Thymus (tissue), 11 donors: ENCODE results near the gene C5. TPM values are rescaled to one million over a fixed set of nuclear protein-coding genes. Genes with fewer than 3 reads are reported as not detected.
A peak's percentile ranks its signal among the peaks of the same experiment; 100 is the strongest.

ENCODE experiments used
- DNase-seq, 9 donors: peaks; one replicate each; pipeline ENCODE4 v3.0.0-alpha.2; 2013; ENCODE audit warnings: low spot score in 9 of 9, low read depth in 6 of 9, missing footprints in 1 of 9
- H3K27ac ChIP-seq, 2 donors: one replicate each; pipeline ENCODE4 v1.5.1; 2013; ENCODE audit warnings: control low read depth in 1 of 2, low read depth in 1 of 2, low read length in 1 of 2, mild to moderate bottlenecking in 1 of 2, moderate library complexity in 1 of 2
- H3K27me3 ChIP-seq, 2 donors: one replicate each; pipeline ENCODE4 v1.5.1; 2013; ENCODE audit warnings: low read length in 1 of 2; ENCODE audit not compliant: control insufficient read depth in 2 of 2, insufficient read depth in 1 of 2
- H3K36me3 ChIP-seq, 2 donors: one replicate each; pipeline ENCODE4 v1.5.1; 2013; ENCODE audit warnings: low read length in 1 of 2, mild to moderate bottlenecking in 1 of 2, moderate library complexity in 1 of 2; ENCODE audit not compliant: control insufficient read depth in 2 of 2, insufficient read depth in 2 of 2
- H3K4me1 ChIP-seq, 2 donors: one replicate each; pipeline ENCODE4 v1.5.1; 2013; ENCODE audit warnings: low read length in 2 of 2; ENCODE audit not compliant: control insufficient read depth in 2 of 2, insufficient read depth in 2 of 2
- H3K4me3 ChIP-seq, 2 donors: one replicate each; pipeline ENCODE4 v1.5.1; 2013; ENCODE audit warnings: low read length in 2 of 2, control low read depth in 1 of 2, mild to moderate bottlenecking in 1 of 2
- H3K9me3 ChIP-seq, 2 donors: one replicate each; pipeline ENCODE4 v1.5.1; 2013; ENCODE audit warnings: low read length in 1 of 2, mild to moderate bottlenecking in 1 of 2; ENCODE audit not compliant: control insufficient read depth in 2 of 2, insufficient read depth in 1 of 2
- WGBS: extraction: QIAGEN DNeasy Blood & Tissue Kit; methylation state at CpG from one replicate; pipeline ENCODE4 v1.1.7; 2013; 5-methylcytosine and 5-hydroxymethylcytosine counted together
- polyA plus RNA-seq: library from polyadenylated mRNA; stranded (reverse); fragments of 200-250 nt; gene quantifications from one replicate; pipeline ENCODE4 v1.2.3, GENCODE V29; 2013
- total RNA-seq: library from RNA; stranded (reverse); fragments of 120-200 nt; gene quantifications from one replicate; pipeline ENCODE4 v1.2.4, GENCODE V29; 2013
- donor health status: healthy.

Gene C5
- total and polyA plus RNA-seq, 2 donors: 2.4 TPM

DNA sequence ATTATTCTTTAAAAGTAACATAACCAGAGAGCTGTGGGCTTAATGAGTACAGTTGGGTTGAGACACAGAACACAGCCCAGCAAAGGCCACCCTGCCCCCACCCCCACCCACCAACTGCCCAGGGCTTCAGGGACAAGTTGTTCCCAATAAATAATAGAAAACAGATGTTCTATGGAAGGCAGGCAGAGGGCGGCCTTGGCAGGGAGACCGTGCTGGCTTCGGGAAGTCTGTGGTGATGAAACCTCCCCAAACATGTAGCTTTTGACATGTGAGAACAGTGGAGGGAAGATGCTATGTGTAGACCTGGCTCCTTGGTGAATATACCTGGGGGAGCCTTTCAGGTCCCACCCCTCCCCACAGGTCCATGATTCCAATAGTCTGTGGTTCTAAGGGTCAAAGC is 133.5 kb downstream of the C5 start:
- Histone ChIP-seq H3K27ac (peak overlapping the region; percentile 73 to 86), H3K9me3 (peaks cover 0 to 8% of the 10 kb centered on the region in 2 donors), H3K36me3 (peaks cover 2 to 5% of the 10 kb centered on the region in 2 donors), H3K4me1 (peaks cover 12 to 48% of the 10 kb centered on the region in 2 donors), H3K4me3 (no peak overlapping the region), H3K27me3 (no peaks in the 10 kb centered on the region)
- DNase-seq: no peak
- 90% methylated on average over 3 of the region's 3 CpGs for WGBS

- 46% methylated on average over 5 of the region's 5 CpGs for WGBS
- Histone ChIP-seq H3K4me3 (no peak overlapping the region), H3K27me3 (no peaks in the 10 kb centered on the region), H3K27ac (peak overlapping the region; percentile 80 to 86), H3K9me3 (peaks cover 0 to 8% of the 10 kb centered on the region in 2 donors), H3K4me1 (peaks cover 12 to 49% of the 10 kb centered on the region in 2 donors), H3K36me3 (peaks cover 2 to 10% of the 10 kb centered on the region in 2 donors)
- DNase-seq: peak in 3 of 9 donors; percentile 65 to 87 (median 72)
Observed at GRCh38 chr9:120915854-120916470, 134.1 kb downstream of the C5 start.

DNA sequence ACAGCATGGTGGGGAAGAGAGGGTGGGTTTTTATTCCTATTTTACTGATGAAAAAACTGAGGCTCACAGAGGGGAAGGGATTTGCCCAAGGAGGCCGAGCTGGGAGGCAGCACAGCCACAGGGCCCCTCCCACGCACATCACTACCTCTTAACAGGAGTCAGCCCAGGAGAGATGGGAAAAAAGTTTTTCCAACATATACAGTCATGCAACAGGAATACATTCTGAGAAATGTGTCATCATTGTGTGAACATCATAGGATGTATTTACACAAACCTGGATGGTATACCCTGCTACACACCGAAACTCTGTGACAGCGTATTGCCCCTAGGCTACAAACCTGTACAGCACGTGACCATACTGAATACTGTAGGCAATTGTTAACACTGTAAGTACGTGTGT is 135.1 kb downstream of the C5 start:
- H3K36me3 ChIP-seq: peaks cover 2 to 10% of the 10 kb centered on the region in 2 donors
- no peak for DNase-seq
- H3K27me3 ChIP-seq: no peaks in the 10 kb centered on the region
- H3K27ac ChIP-seq: no peak overlapping the region
- peaks cover 9 to 44% of the 10 kb centered on the region in 2 donors for H3K4me1 ChIP-seq
- no peak overlapping the region for H3K4me3 ChIP-seq
- WGBS: 96% methylated on average over 6 of the region's 6 CpGs
- H3K9me3 ChIP-seq: peaks cover 0 to 8% of the 10 kb centered on the region in 2 donors

- H3K4me1 ChIP-seq: peaks cover 14 to 44% of the 10 kb centered on the region in 2 donors
- WGBS: 96% methylated on average over 3 of the region's 3 CpGs
- H3K36me3 ChIP-seq: peaks cover 3 to 10% of the 10 kb centered on the region in 2 donors
- H3K4me3 ChIP-seq: no peak overlapping the region
- H3K27me3 ChIP-seq: no peaks in the 10 kb centered on the region
- peaks cover 0 to 8% of the 10 kb centered on the region in 2 donors for H3K9me3 ChIP-seq
- DNase-seq: no peak
- no peak overlapping the region for H3K27ac ChIP-seq
Observed at GRCh38 chr9:120914396-120914795, 135.7 kb downstream of the C5 start.

DNA sequence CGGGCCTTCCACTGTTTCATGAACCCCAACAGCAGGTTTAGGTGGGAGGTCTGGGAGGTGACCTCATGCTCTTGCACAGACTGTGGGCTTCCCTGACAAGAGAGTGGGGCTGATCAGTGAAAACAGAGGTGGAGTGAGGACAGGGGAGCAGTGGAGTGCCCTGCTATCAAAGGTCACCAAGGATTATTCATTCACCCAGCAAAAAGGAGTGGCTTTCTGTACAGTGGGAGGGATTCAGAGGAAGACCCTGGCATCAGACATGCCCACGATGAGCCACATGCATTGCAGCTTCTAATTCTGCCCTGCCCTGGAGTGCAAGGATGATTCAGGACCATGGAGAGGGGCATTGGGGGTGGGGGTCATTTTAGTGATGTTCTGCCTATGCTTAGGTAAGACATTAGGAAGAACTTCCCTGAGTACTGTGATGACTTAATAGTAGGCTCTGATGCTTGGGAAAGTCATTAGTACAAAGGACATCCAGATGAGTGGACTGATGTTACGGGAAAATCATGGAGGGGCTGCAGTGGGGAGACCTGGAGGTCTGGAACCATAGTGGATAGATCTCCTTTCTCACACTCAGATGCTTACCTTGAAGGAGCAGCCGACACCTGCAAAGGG is 136.3 kb downstream of the C5 start:
- Histone ChIP-seq H3K27ac (no peak overlapping the region), H3K27me3 (no peaks in the 10 kb centered on the region), H3K4me3 (no peak overlapping the region), H3K9me3 (peaks cover 0 to 8% of the 10 kb centered on the region in 2 donors), H3K4me1 (peaks cover 16 to 40% of the 10 kb centered on the region in 2 donors), H3K36me3 (peaks cover 9 to 13% of the 10 kb centered on the region in 2 donors)
- peak in 2 of 9 donors; percentile 69 for DNase-seq
- 95% methylated on average over 4 of the region's 4 CpGs for WGBS

DNA sequence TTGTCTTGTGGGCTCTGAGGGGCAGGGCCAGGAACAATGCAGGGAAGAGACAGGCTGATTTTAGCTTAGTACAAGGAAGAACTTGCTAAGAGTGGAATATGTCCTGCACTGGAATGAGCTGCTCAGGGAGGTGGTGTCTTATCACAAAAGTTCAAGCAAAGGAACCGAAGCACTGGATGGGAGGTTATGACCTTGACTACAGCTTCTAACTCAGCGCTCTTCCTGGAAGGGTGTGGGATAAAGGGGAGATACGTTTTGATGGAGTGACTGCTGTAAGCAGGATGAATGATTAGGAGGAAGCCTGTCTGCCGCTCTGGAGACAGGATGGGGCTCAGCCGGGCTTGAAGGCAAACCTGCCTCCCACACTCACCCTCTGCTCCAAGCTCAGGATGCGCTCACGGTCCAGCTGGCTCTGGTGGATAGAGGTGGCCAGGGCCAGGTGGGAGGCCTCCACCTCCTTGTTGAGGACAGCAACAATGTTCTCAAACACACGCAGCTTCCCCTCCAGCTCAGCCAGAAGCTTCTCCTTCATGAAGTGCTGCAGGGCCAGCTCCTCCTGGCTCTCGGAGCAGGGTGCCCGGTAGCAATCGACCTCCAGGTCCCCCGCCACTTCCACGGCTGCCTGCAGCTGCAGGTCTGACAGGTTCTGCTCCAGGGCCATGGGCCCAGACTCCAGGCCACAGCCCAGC is 137.0 kb downstream of the C5 start:
- Histone ChIP-seq H3K27me3 (no peaks in the 10 kb centered on the region), H3K27ac (no peak overlapping the region), H3K36me3 (peaks cover 9 to 13% of the 10 kb centered on the region in 2 donors), H3K9me3 (peaks cover 0 to 8% of the 10 kb centered on the region in 2 donors), H3K4me3 (no peak overlapping the region), H3K4me1 (peaks cover 16 to 36% of the 10 kb centered on the region in 2 donors)
- 97% methylated on average over 13 of the region's 13 CpGs for WGBS
- DNase-seq: no peak

DNA sequence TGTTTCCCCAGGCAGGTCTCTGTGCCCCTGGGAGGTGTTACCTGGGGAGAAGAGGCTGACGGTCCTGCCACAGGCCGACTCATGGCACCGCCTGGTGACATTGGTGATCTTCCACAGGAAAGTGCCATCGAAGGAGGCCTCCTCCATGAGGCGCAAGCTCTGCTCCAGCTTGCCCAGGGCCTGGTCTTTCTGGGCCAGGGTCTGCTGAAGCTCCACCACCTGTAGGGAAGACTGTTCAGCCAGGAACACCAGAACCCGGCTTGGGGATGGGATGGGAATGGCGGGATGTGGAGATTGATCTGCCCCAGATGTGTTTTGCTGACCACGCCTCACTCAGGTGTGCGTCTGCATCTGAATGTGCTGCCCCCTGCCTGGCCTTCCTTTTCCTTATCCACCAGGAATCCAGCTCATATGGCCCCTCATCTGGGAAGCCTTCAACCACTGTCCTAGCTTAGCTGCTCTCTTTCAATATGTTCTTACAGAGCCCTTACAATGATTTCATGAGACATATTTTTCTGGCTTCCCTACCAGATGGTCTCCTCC is 138.7 kb downstream of the C5 start:
- no peak overlapping the region for H3K4me3 ChIP-seq
- no peak for DNase-seq
- no peaks in the 10 kb centered on the region for H3K9me3 ChIP-seq
- H3K4me1 ChIP-seq: peaks cover 25 to 35% of the 10 kb centered on the region in 2 donors
- H3K27ac ChIP-seq: no peak overlapping the region
- peaks cover 9 to 13% of the 10 kb centered on the region in 2 donors for H3K36me3 ChIP-seq
- no peaks in the 10 kb centered on the region for H3K27me3 ChIP-seq
- 97% methylated on average over 9 of the region's 9 CpGs for WGBS

GRCh38 chr9:120910643-120911042 is 139.4 kb downstream of the C5 start:
- Histone ChIP-seq H3K9me3 (no peaks in the 10 kb centered on the region), H3K36me3 (peaks cover 9 to 13% of the 10 kb centered on the region in 2 donors), H3K4me1 (peaks cover 27 to 35% of the 10 kb centered on the region in 2 donors), H3K27ac (no peak overlapping the region), H3K4me3 (no peak overlapping the region), H3K27me3 (no peaks in the 10 kb centered on the region)
- DNase-seq: no peak
- WGBS: 99% methylated on average over 3 of the region's 3 CpGs

DNA sequence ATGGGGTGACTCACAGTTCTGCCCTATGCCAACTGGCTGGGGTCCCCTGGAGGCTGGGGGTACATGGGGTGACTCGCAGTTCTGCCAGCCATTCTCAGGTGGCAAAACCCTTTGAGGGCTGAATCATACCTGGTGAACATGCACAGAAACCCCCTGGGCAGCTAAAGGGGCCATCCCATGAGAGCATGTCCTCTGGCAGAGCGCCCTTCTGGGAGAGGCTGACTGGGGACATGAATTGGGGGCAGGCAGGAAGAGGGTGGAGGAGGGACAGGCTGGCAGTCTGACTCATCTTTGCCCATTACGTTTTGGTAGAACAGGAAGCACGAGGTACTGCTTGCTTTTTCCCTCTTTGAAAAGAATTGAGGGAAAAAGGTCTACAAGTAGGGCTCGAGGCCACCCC is 140.2 kb downstream of the C5 start:
- no peaks in the 10 kb centered on the region for H3K9me3 ChIP-seq
- peak overlapping the region in 1 of 2 donors; percentile 38 for H3K27ac ChIP-seq
- DNase-seq: peak in 1 of 9 donors; percentile 52
- WGBS: 51% methylated on average over 5 of the region's 5 CpGs
- H3K4me3 ChIP-seq: no peak overlapping the region
- H3K27me3 ChIP-seq: no peaks in the 10 kb centered on the region
- H3K4me1 ChIP-seq: peaks cover 31 to 38% of the 10 kb centered on the region in 2 donors
- H3K36me3 ChIP-seq: peaks cover 9 to 13% of the 10 kb centered on the region in 2 donors
